KMS-11 (cell line): ENCODE measurements around the gene ZNF689.

Source experiments
- H2AFZ ChIP-seq: fragments of 200-600 bp; sonication (generic); 2 replicates; pipeline ENCODE4 v1.6.1; 2016; ENCODE audit warnings: antibody characterized with exemption, mixed run types, low read depth
- H3K27ac ChIP-seq: fragments of 200-600 bp; sonication (generic); 2 replicates; pipeline ENCODE4 v1.6.1; 2016; ENCODE audit warnings: mild to moderate bottlenecking, mixed run types
- H3K27me3 ChIP-seq: fragments of 200-600 bp; sonication (generic); 2 replicates; pipeline ENCODE4 v1.6.1; 2017; ENCODE audit warnings: mild to moderate bottlenecking, low read depth, mixed run types, moderate library complexity; ENCODE audit not compliant: insufficient read depth
- H3K36me3 ChIP-seq: fragments of 200-600 bp; sonication (generic); 2 replicates; pipeline ENCODE4 v1.6.1; 2017; ENCODE audit warnings: mild to moderate bottlenecking, mixed run types; ENCODE audit not compliant: insufficient read depth
- H3K4me1 ChIP-seq: fragments of 200-600 bp; sonication (generic); 2 replicates; pipeline ENCODE4 v1.6.1; 2016; ENCODE audit warnings: mild to moderate bottlenecking, low read depth, mixed run types; ENCODE audit not compliant: poor library complexity, severe bottlenecking
- H3K4me2 ChIP-seq: fragments of 200-600 bp; sonication (generic); 2 replicates; pipeline ENCODE4 v1.7.0; 2016; ENCODE audit warnings: mild to moderate bottlenecking, mixed run types
- H3K4me3 ChIP-seq: fragments of 200-600 bp; sonication (generic); IDR thresholded peaks from 2 replicates; pipeline ENCODE4 v1.6.1; 2017; ENCODE audit warnings: low read depth, low read length, mixed read lengths; ENCODE audit not compliant: insufficient read depth
- H3K79me2 ChIP-seq: fragments of 200-600 bp; sonication (generic); 2 replicates; pipeline ENCODE4 v1.6.1; 2016; ENCODE audit warnings: low read depth, mixed run types; ENCODE audit not compliant: insufficient read depth
- H3K9ac ChIP-seq: fragments of 200-600 bp; sonication (generic); 2 replicates; pipeline ENCODE4 v1.6.1; 2016; ENCODE audit warnings: mild to moderate bottlenecking, mixed run types
- H4K20me1 ChIP-seq: fragments of 200-600 bp; sonication (generic); 2 replicates; pipeline ENCODE4 v1.6.1; 2016; ENCODE audit warnings: mild to moderate bottlenecking, mixed run types; ENCODE audit not compliant: insufficient read depth
- CTCF ChIP-seq: fragments of 200-600 bp; sonication (generic); conservative IDR thresholded peaks from 2 replicates; pipeline ENCODE4 v1.6.1; 2017; ENCODE audit warnings: low read depth, mild to moderate bottlenecking, antibody characterized with exemption, low read length, moderate library complexity, mixed read lengths

The ZNF689 gene

GRCh38 chr16:30585400-30586191 is 24.6 kb downstream of the ZNF689 start, which contains the start of gene ZNF785:
ZNF785 (minus strand) TSS chr16:30585697; CDS start chr16:30585611, 86 bp downstream.
- H2AFZ ChIP-seq = no peak within 1 kb of the TSS
- no peaks in the 10 kb centered on the region for H4K20me1 ChIP-seq
- no peak within 1 kb of the TSS for H3K4me3 ChIP-seq
- TF ChIP-seq CTCF = no peak
- H3K27ac ChIP-seq = no peak within 1 kb of the TSS
- H3K27me3 ChIP-seq = no peaks in the 10 kb centered on the region
- no peaks in the 10 kb centered on the region for H3K36me3 ChIP-seq
- no peak within 1 kb of the TSS for H3K4me2 ChIP-seq
- H3K4me1 ChIP-seq = no peaks in the 10 kb centered on the region
- no peaks in the 10 kb centered on the region for H3K79me2 ChIP-seq
- no peak within 1 kb of the TSS for H3K9ac ChIP-seq

GRCh38 chr16:30585022-30585399 is 25.2 kb downstream of the ZNF689 start:
- Histone ChIP-seq H3K27ac (no peak overlapping the region), H3K79me2 (no peaks in the 10 kb centered on the region), H3K36me3 (no peaks in the 10 kb centered on the region), H3K27me3 (no peaks in the 10 kb centered on the region), H3K9ac (no peak overlapping the region), H3K4me1 (no peaks in the 10 kb centered on the region), H3K4me2 (no peak overlapping the region), H2AFZ (no peak overlapping the region), H4K20me1 (no peaks in the 10 kb centered on the region), H3K4me3 (no peak overlapping the region)
- TF ChIP-seq CTCF = no peak

GRCh38 chr16:30582611-30583340 is 27.4 kb downstream of the ZNF689 start:
- Histone ChIP-seq H3K27me3 (no peaks in the 10 kb centered on the region), H3K4me2 (no peak overlapping the region), H4K20me1 (no peaks in the 10 kb centered on the region), H3K4me3 (no peak overlapping the region), H3K27ac (no peak overlapping the region), H3K4me1 (no peaks in the 10 kb centered on the region), H3K79me2 (no peaks in the 10 kb centered on the region), H2AFZ (no peak overlapping the region), H3K9ac (no peak overlapping the region), H3K36me3 (no peaks in the 10 kb centered on the region)
- no peak for TF ChIP-seq CTCF

- H4K20me1 ChIP-seq = no peaks in the 10 kb centered on the region
- H3K27ac ChIP-seq = no peak overlapping the region
- H3K27me3 ChIP-seq = no peaks in the 10 kb centered on the region
- no peak overlapping the region for H3K9ac ChIP-seq
- H3K4me3 ChIP-seq = no peak overlapping the region
- H2AFZ ChIP-seq = no peak overlapping the region
- no peak for TF ChIP-seq CTCF
- H3K36me3 ChIP-seq = no peaks in the 10 kb centered on the region
- H3K4me1 ChIP-seq = no peaks in the 10 kb centered on the region
- no peak overlapping the region for H3K4me2 ChIP-seq
- no peaks in the 10 kb centered on the region for H3K79me2 ChIP-seq
Measured at GRCh38 chr16:30581457-30581856, 28.7 kb downstream of the ZNF689 start.
